GM12891 (cell line): Measurements from ENCODE around the gene C12orf56.

Experiments
- PAX5 ChIP-seq: IDR thresholded peaks from 2 replicates; pipeline ENCODE4 v1.6.1; 2011; ENCODE audit warnings: low read length, moderate library complexity, mild to moderate bottlenecking; ENCODE audit not compliant: insufficient read depth, severe bottlenecking
- POLR2A ChIP-seq: IDR thresholded peaks from 2 replicates; pipeline ENCODE4 v1.6.1; 2011; ENCODE audit warnings: low read depth, low read length, control low read depth
- POLR2AphosphoS5 ChIP-seq: IDR thresholded peaks from 2 replicates; pipeline ENCODE4 v1.6.1; 2011; ENCODE audit warnings: low read depth, low read length, control low read depth
- TAF1 ChIP-seq: IDR thresholded peaks from 2 replicates; pipeline ENCODE4 v1.6.1; 2011; ENCODE audit warnings: low read depth, low read length, control low read depth

- no peak for TF ChIP-seq POLR2A
- no peak for TF ChIP-seq POLR2AphosphoS5
- no peak for TF ChIP-seq TAF1
- no peak for TF ChIP-seq PAX5
Observed at GRCh38 chr12:64428956-64429355, 38.4 kb upstream of the C12orf56 start.
